Measurements from ENCODE around the gene KCNJ9. TPM values are rescaled to one million over a fixed set of nuclear protein-coding genes. Genes with fewer than 3 reads are reported as not detected.

Gene KCNJ9
- total RNA-seq, 1 experiment from 2014 or later, result 0.09 TPM

GRCh38 chr1:160101717-160102522 lies 20.6 kb downstream of the KCNJ9 start:
- H2BK5ac ChIP-seq (ENCODE audit: insufficient read length, low read length), result no peak overlapping the region
- Mint-ChIP-seq H3K27me3 (ENCODE audit: low read depth) (peaks cover 7% of the 10 kb centered on the region), H3K4me1 (peaks cover 39 to 52% of the 10 kb centered on the region in 2 experiments), H3K4me3 (peak overlapping the region in 1 of 2 experiments; percentile 23; a peak in 1 of 5 replicates), H3K36me3 (ENCODE audit: insufficient read depth in 1 of 3, low read depth in 3 of 3) (no peaks in the 10 kb centered on the region; a peak in 1 of 7 replicates), H3K27ac (no peak overlapping the region; a peak in 1 of 7 replicates), H3K9me3 (no peaks in the 10 kb centered on the region; a peak in 1 of 5 replicates)
- H2BK120ac ChIP-seq (ENCODE audit: low read depth, low read length, poor library complexity, severe bottlenecking), result no peak overlapping the region
- no peaks in the 10 kb centered on the region for H3K9me3 ChIP-seq (ENCODE audit: control insufficient read depth, low read depth, low read length)
- no peak overlapping the region for H3K27ac ChIP-seq (ENCODE audit: insufficient read length, low read depth, low read length)
- H3T11ph ChIP-seq (ENCODE audit: low read length), result no peak overlapping the region
- no CpG with 5 or more reads among the region's 9 CpGs for WGBS (ENCODE audit: extremely low coverage, insufficient read length, low lambda C conversion rate)
- H4K5ac ChIP-seq (ENCODE audit: insufficient read length, low read depth, low read length), result no peak overlapping the region
- H3K56ac ChIP-seq (ENCODE audit: insufficient read length, low read depth, low read length), result no peak overlapping the region
- DNase-seq, result no peak
- no peak overlapping the region for H4K91ac ChIP-seq (ENCODE audit: insufficient read length, low read depth, low read length)
- H2BK20ac ChIP-seq (ENCODE audit: low read depth, low read length, poor library complexity, severe bottlenecking), result no peak overlapping the region
- no peak overlapping the region for H2BK15ac ChIP-seq (ENCODE audit: low read depth, low read length)
- H3K23ac ChIP-seq (ENCODE audit: insufficient read length, low read depth, low read length), result no peak overlapping the region
- no peak overlapping the region for H3K4ac ChIP-seq (ENCODE audit: low read depth, low read length)
- no peak overlapping the region for H3K9ac ChIP-seq (ENCODE audit: extremely low read depth, insufficient read length, low read length)
- no peak for TF ChIP-seq CTCF (conservative IDR thresholded peaks at IDR 0.05)
- peaks cover 9% of the 10 kb centered on the region for H3K23me2 ChIP-seq (ENCODE audit: insufficient read length, low read depth, low read length, poor library complexity, severe bottlenecking)
- H3K18ac ChIP-seq (ENCODE audit: insufficient read length, low read depth, low read length), result no peak overlapping the region
- no peak overlapping the region for H3K4me2 ChIP-seq (ENCODE audit: insufficient read depth, insufficient read length, low read length)
- no peak overlapping the region for H4K8ac ChIP-seq (replicated peaks; ENCODE audit: insufficient read length, low read depth, low read length)
- H3K4me1 ChIP-seq (ENCODE audit: insufficient read depth, low read length), result peaks cover 4% of the 10 kb centered on the region; the same call in 1 of the 2 replicates
- no peaks in the 10 kb centered on the region for H4K20me1 ChIP-seq (ENCODE audit: control insufficient read depth, insufficient read depth, insufficient read length)
- H3K79me2 ChIP-seq (ENCODE audit: insufficient read depth, low read length), result peaks cover 1% of the 10 kb centered on the region; the same call in 1 of the 2 replicates
- no peak overlapping the region for H2AK5ac ChIP-seq (ENCODE audit: insufficient read length, low read length)
- no peak overlapping the region for H2AFZ ChIP-seq (ENCODE audit: low read length)
- H2BK12ac ChIP-seq (ENCODE audit: insufficient read length, low read depth, low read length), result no peak overlapping the region
- H3K14ac ChIP-seq (ENCODE audit: insufficient read depth, low read length), result no peak overlapping the region
- no peaks in the 10 kb centered on the region for H3K79me1 ChIP-seq (ENCODE audit: insufficient read depth, low read depth, low read length, poor library complexity, severe bottlenecking)
- H3K27me3 ChIP-seq (ENCODE audit: insufficient read depth, low read length), result no peaks in the 10 kb centered on the region
